ENCODE results near the gene OR11H7. TPM values are rescaled to one million over a fixed set of nuclear protein-coding genes. Genes with fewer than 3 reads are reported as not detected.
"Not testable (repeated sequence)": the region's sequence is repeated elsewhere in the genome, so short reads cannot be mapped to it uniquely, and the experiment has no call there.

OR11H7 gene
- total RNA-seq, 3 donors from 2014 or later (not counting 1 experiment from before 2014, with no cell fraction given), result not detected

GRCh38 chr14:20209595-20209994 is 19.2 kb upstream of the OR11H7 start:
- peaks cover 0 to 8% of the 10 kb centered on the region in 2 donors for H3K27me3 Mint-ChIP-seq (ENCODE audit: low read depth in 2 of 2)
- H3K36me3 Mint-ChIP-seq, result no peaks in the 10 kb centered on the region
- no peak for TF ChIP-seq CTCF (IDR thresholded peaks at IDR 0.05)
- H3K36me3 ChIP-seq (ENCODE audit: control insufficient read depth, insufficient read depth, low read length), result no peaks in the 10 kb centered on the region
- H3K27me3 ChIP-seq (ENCODE audit: control insufficient read depth, insufficient read depth, low read length), result no peaks in the 10 kb centered on the region
- DNase-seq, result no peak
- no peak overlapping the region for H3K4me3 Mint-ChIP-seq
- no peak overlapping the region for H3K27ac Mint-ChIP-seq
- no peak overlapping the region for H3K27ac ChIP-seq (ENCODE audit: low read length)
- intact Hi-C loops (cut with micrococcal nuclease), result no loop called here
- H3K4me1 ChIP-seq (ENCODE audit: control insufficient read depth, insufficient read depth, low read length), result no peaks in the 10 kb centered on the region
- H3K9me3 ChIP-seq (ENCODE audit: control insufficient read depth, insufficient read depth, low read length), result no peaks in the 10 kb centered on the region
- WGBS (ENCODE audit: insufficient coverage), result 100% methylated on average over 2 of the region's 2 CpGs
- H3K4me1 Mint-ChIP-seq, result no peaks in the 10 kb centered on the region
- H3K4me3 ChIP-seq (ENCODE audit: low read length), result no peak overlapping the region
- peaks cover 0 to 7% of the 10 kb centered on the region in 2 donors for H3K9me3 Mint-ChIP-seq
- ATAC-seq, result no peak

- H3K9me3 ChIP-seq (ENCODE audit: control insufficient read depth, insufficient read depth, low read length); H3K27me3 Mint-ChIP-seq (ENCODE audit: low read depth in 2 of 2); H3K4me3 Mint-ChIP-seq; H3K9me3 Mint-ChIP-seq; H3K27ac ChIP-seq (ENCODE audit: low read length); H3K4me1 ChIP-seq (ENCODE audit: control insufficient read depth, insufficient read depth, low read length); H3K4me3 ChIP-seq (ENCODE audit: low read length); H3K27me3 ChIP-seq (ENCODE audit: control insufficient read depth, insufficient read depth, low read length); H3K4me1 Mint-ChIP-seq; DNase-seq; ATAC-seq; intact Hi-C loops (cut with micrococcal nuclease); H3K27ac Mint-ChIP-seq; H3K36me3 ChIP-seq (ENCODE audit: control insufficient read depth, insufficient read depth, low read length); H3K36me3 Mint-ChIP-seq: not testable (repeated sequence)
- WGBS (ENCODE audit: insufficient coverage), result 95% methylated on average over 13 of the region's 28 CpGs
These were observed 16.4 kb upstream of the OR11H7 start for GRCh38 chr14:20212406-20212805.

- Histone ChIP-seq H3K4me1 (ENCODE audit: control insufficient read depth, insufficient read depth, low read length) (no peaks in the 10 kb centered on the region), H3K27ac (ENCODE audit: low read length) (no peak overlapping the region), H3K4me3 (ENCODE audit: low read length) (no peak overlapping the region), H3K36me3 (ENCODE audit: control insufficient read depth, insufficient read depth, low read length) (no peaks in the 10 kb centered on the region), H3K27me3 (ENCODE audit: control insufficient read depth, insufficient read depth, low read length) (no peaks in the 10 kb centered on the region), H3K9me3 (ENCODE audit: control insufficient read depth, insufficient read depth, low read length) (no peaks in the 10 kb centered on the region)
- no peaks in the 10 kb centered on the region for H3K4me1 Mint-ChIP-seq
- TF ChIP-seq CTCF (IDR thresholded peaks at IDR 0.05), result no peak
- peaks cover 0 to 7% of the 10 kb centered on the region in 2 donors for H3K9me3 Mint-ChIP-seq
- H3K4me3 Mint-ChIP-seq, result no peak overlapping the region
- H3K27me3 Mint-ChIP-seq (ENCODE audit: low read depth in 2 of 2), result no peaks in the 10 kb centered on the region
- no peak for DNase-seq
- no peak for ATAC-seq
- no peak overlapping the region for H3K27ac Mint-ChIP-seq
- WGBS (ENCODE audit: insufficient coverage), result 92% methylated on average over 2 of the region's 2 CpGs
- intact Hi-C loops (cut with micrococcal nuclease), result no loop called here
- H3K36me3 Mint-ChIP-seq, result no peaks in the 10 kb centered on the region
These were observed 13.6 kb upstream of the OR11H7 start for GRCh38 chr14:20215196-20215595.

GRCh38 chr14:20219033-20219432 is 9.7 kb upstream of the OR11H7 start:
- no peak overlapping the region for H3K4me3 ChIP-seq (ENCODE audit: low read length)
- Mint-ChIP-seq H3K27me3 (ENCODE audit: low read depth in 2 of 2) (no peaks in the 10 kb centered on the region), H3K4me1 (no peaks in the 10 kb centered on the region), H3K36me3 (no peaks in the 10 kb centered on the region), H3K4me3 (no peak overlapping the region), H3K27ac (no peak overlapping the region), H3K9me3 (no peaks in the 10 kb centered on the region)
- H3K27ac ChIP-seq (ENCODE audit: low read length), result no peak overlapping the region
- no peaks in the 10 kb centered on the region for H3K9me3 ChIP-seq (ENCODE audit: control insufficient read depth, insufficient read depth, low read length)
- no peaks in the 10 kb centered on the region for H3K4me1 ChIP-seq (ENCODE audit: control insufficient read depth, insufficient read depth, low read length)
- no peak for ATAC-seq
- no peak for DNase-seq
- no peaks in the 10 kb centered on the region for H3K36me3 ChIP-seq (ENCODE audit: control insufficient read depth, insufficient read depth, low read length)
- no peak for TF ChIP-seq CTCF (IDR thresholded peaks at IDR 0.05)
- intact Hi-C loops (cut with micrococcal nuclease), result no loop called here
- 47% methylated on average over 4 of the region's 4 CpGs for WGBS (ENCODE audit: insufficient coverage)
- H3K27me3 ChIP-seq (ENCODE audit: control insufficient read depth, insufficient read depth, low read length), result no peaks in the 10 kb centered on the region
